ENCODE data around the gene NAALADL2. TPM values are rescaled to one million over a fixed set of nuclear protein-coding genes. Genes with fewer than 3 reads are reported as not detected.

Gene NAALADL2
- total RNA-seq, 3 donors from 2014 or later = 18.4 to 43.9 (median 20.8) TPM

DNA sequence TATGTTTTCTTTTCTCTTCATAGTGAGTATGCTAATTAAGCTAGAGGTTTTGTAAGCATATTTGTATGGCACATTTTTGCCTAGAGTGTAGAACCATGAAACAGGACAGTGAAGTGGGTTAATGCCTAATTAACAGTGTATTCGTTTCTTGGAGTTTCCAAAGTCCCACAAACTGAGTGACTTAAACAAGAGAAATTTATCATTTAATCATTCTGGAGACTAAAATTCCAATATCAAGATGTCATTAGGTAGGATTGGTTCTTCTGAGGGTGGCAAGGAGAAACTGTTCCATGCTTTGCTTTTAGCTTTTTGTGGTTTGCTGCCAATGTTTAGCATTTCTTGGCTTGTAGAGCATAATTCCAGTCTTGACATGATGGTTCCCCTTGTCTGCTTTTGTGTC, 734.2 kb downstream of the NAALADL2 start:
- ATAC-seq = no peak
- H3K4me1 ChIP-seq (ENCODE audit: low read depth) = no peaks in the 10 kb centered on the region
- TF ChIP-seq, protein P1, sequence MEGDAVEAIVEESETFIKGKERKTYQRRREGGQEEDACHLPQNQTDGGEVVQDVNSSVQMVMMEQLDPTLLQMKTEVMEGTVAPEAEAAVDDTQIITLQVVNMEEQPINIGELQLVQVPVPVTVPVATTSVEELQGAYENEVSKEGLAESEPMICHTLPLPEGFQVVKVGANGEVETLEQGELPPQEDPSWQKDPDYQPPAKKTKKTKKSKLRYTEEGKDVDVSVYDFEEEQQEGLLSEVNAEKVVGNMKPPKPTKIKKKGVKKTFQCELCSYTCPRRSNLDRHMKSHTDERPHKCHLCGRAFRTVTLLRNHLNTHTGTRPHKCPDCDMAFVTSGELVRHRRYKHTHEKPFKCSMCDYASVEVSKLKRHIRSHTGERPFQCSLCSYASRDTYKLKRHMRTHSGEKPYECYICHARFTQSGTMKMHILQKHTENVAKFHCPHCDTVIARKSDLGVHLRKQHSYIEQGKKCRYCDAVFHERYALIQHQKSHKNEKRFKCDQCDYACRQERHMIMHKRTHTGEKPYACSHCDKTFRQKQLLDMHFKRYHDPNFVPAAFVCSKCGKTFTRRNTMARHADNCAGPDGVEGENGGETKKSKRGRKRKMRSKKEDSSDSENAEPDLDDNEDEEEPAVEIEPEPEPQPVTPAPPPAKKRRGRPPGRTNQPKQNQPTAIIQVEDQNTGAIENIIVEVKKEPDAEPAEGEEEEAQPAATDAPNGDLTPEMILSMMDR (IDR thresholded peaks at IDR 0.05) = no peak
- DNase-seq = no peak
- H3K9me3 ChIP-seq = peaks cover 3% of the 10 kb centered on the region
- no peaks in the 10 kb centered on the region for H3K36me3 ChIP-seq (ENCODE audit: low read depth)
- no peak overlapping the region for H3K4me3 ChIP-seq
- intact Hi-C loops (cut with DNase I, micrococcal nuclease) = no loop called here

DNA sequence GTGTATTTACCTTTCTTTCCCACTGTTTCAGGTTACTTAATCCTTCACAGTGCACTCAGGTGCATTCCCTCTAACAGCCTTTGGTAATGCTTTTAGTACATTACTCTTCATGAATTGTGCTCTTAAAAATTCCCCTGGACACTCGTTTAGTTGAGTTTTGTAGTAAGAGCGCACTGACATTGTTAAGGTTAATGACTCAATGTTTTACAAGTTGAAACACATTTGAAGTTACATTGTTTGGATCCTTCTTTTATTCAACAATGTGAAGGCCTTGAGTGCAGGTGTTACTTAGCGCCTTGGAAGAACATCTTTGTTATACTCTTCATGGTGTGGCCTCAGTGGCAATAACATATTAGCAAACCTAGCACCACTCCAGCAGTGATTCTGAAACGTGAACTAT, 739.6 kb downstream of the NAALADL2 start:
- ATAC-seq (no peak), DNase-seq (no peak)
- H3K4me3 ChIP-seq = no peak overlapping the region
- TF ChIP-seq, protein P1 (IDR thresholded peaks at IDR 0.05) = no peak
- H3K9me3 ChIP-seq = peaks cover 3% of the 10 kb centered on the region
- intact Hi-C loops (cut with DNase I, micrococcal nuclease) = no loop called here
- H3K4me1 ChIP-seq (ENCODE audit: low read depth) = no peaks in the 10 kb centered on the region
- H3K36me3 ChIP-seq (ENCODE audit: low read depth) = no peaks in the 10 kb centered on the region

DNA sequence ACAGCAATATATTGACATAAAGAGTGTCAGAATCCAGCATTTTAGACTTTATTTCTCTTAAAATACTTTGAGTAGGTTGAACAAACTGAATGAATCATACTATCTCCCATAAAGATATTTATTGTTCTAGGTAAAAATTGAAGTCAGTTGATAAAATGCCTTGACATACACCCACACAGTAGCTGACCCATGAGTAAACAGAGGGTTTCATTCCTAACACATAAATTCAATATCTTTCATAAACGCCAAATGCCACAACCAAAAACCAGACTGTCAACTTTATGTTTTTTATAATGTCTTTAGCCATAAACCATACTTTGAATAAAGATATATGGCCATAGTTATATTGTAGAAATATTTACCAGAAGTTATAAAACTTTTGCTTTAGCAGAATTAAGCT, 742.4 kb downstream of the NAALADL2 start:
- H3K9me3 ChIP-seq = no peaks in the 10 kb centered on the region
- H3K36me3 ChIP-seq (ENCODE audit: low read depth) = no peaks in the 10 kb centered on the region
- TF ChIP-seq, protein P1 (IDR thresholded peaks at IDR 0.05) = no peak
- H3K4me1 ChIP-seq (ENCODE audit: low read depth) = no peaks in the 10 kb centered on the region
- intact Hi-C loops (cut with DNase I, micrococcal nuclease) = no loop called here
- DNase-seq = no peak
- ATAC-seq = peak; percentile 54
- H3K4me3 ChIP-seq = no peak overlapping the region

DNA sequence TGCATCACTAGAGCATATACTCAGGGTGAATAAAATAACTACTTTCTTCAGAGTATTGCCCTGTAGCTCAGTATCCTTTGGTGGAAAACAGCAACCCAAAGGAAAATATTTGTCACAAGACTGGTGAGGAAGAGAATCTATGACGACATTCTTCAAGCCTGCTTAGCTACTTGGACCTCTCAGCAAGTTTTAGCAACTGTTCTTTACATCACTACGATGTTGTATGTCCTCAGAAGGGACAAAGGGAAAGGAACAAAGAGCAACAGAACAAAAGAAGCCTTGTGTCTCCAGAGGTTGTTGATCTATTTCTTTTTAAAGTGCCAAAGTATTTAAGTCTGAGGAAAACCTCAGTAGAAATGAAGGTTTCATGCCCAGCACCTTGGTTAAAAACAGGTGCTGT, 746.7 kb downstream of the NAALADL2 start:
- intact Hi-C loops (cut with DNase I, micrococcal nuclease) = no loop called here
- no peak overlapping the region for H3K4me3 ChIP-seq
- no peaks in the 10 kb centered on the region for H3K9me3 ChIP-seq
- ATAC-seq = no peak
- DNase-seq = no peak
- no peaks in the 10 kb centered on the region for H3K4me1 ChIP-seq (ENCODE audit: low read depth)
- TF ChIP-seq, protein P1 (IDR thresholded peaks at IDR 0.05) = no peak
- no peaks in the 10 kb centered on the region for H3K36me3 ChIP-seq (ENCODE audit: low read depth)

DNA sequence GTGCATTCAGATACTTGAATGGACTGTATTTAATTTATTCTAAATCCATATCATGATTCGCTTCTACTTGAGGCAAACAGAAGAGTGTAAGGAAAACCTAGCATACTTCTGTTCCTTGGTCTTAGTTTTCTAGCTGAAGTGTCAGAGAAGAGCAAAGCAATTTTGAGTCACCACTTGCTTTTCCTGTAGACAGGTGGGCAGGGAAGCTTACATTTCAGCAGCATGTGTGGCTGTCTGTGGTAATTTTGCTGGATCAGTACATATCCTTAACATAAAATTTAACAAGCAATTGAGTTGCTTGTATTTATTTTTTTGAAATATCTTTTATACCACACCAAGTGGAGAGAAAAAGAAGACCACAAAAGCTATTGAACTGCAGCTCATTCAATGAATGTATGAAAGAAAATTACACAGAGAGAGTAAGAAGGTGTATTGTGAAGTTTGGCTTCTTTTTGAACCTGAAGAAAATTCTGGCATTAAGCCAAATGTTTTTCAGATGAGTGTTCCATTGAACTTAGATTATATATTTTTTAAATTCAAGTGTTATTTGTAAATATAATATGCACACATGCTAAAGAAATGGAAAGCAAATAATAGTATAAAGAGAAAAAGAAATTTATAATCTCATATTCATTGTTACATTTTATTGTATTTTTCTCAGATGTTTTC, 747.6 kb downstream of the NAALADL2 start:
- DNase-seq (no peak), ATAC-seq (no peak)
- Histone ChIP-seq H3K4me3 (no peak overlapping the region), H3K36me3 (ENCODE audit: low read depth) (no peaks in the 10 kb centered on the region), H3K9me3 (no peaks in the 10 kb centered on the region), H3K4me1 (ENCODE audit: low read depth) (no peaks in the 10 kb centered on the region)
- TF ChIP-seq, protein P1 (IDR thresholded peaks at IDR 0.05) = no peak
- intact Hi-C loops (cut with DNase I, micrococcal nuclease) = no loop called here

DNA sequence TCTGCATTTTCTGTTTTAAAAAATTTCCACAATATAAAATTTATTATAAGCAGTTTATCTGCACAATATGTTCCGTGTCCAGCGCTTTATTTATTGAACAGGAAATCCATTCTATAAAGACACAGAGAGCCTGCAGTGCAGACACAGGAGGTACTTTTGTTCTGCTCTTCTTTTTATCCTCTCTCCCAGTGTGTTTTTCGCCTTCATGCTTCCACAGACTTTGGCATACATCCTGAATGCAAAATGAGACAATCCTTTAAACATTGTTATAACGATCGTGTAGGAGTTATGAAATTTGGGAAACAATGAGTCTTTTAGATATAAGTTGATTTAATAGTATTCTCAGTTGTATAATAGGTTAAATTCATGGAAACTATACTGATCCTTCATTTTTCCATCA, 749.2 kb downstream of the NAALADL2 start:
- ATAC-seq (no peak), DNase-seq (no peak)
- Histone ChIP-seq H3K4me3 (no peak overlapping the region), H3K36me3 (ENCODE audit: low read depth) (no peaks in the 10 kb centered on the region), H3K9me3 (no peaks in the 10 kb centered on the region), H3K4me1 (ENCODE audit: low read depth) (no peaks in the 10 kb centered on the region)
- TF ChIP-seq, protein P1 (IDR thresholded peaks at IDR 0.05) = no peak
- intact Hi-C loops (cut with DNase I, micrococcal nuclease) = no loop called here

Data from mucosa of descending colon (tissue), 3 donors.